GM18873 (cell line): ENCODE results near the gene TRIOBP.
"Not testable (repeated sequence)": the region's sequence is repeated elsewhere in the genome, so short reads cannot be mapped to it uniquely, and the experiment has no call there.

Source experiments
- ATAC-seq: cut with Tn5 transposase; IDR thresholded peaks from one replicate; pipeline ENCODE4 v1.9.1; 2021; ENCODE audit warnings: mild to moderate bottlenecking, moderate library complexity, moderate number of reproducible peaks; ENCODE audit not compliant: unreplicated experiment, low FRiP score

TRIOBP gene

GRCh38 chr22:37690901-37691504 is 5.8 kb upstream of the TRIOBP start:
- no peak for ATAC-seq

DNA sequence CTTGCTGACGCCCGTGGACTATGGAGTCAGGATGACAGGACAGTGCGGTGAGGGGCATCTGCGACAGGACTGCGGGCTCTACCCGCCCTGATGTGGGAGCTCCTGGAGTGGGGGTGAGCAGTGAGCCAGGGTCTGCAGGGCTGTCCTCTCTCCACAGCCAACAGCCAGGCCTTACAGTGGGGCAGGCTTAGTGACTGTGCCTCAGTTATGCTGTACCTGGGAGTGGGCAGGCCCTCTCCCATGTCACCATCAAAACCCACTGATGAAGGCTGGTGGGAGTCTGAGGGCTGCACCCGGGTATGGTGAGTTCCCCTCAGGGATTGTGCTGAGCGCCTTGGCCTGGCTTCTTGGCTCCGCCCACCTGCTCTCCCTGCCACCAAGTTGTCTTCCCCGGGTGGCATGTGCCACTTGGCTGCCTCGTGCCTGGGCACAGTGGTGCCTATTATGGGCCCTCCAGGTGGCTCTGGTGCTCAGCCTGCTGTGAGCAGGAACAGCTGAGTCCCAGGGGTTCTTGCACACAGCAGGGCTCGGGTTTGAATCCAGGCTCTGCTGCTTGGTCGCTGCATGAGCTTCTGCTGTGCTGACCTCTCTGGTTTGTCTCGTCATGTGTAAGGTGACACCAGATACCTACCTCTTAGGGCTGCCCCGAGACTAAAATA is 4.1 kb upstream of the TRIOBP start:
- ATAC-seq, result no peak

DNA sequence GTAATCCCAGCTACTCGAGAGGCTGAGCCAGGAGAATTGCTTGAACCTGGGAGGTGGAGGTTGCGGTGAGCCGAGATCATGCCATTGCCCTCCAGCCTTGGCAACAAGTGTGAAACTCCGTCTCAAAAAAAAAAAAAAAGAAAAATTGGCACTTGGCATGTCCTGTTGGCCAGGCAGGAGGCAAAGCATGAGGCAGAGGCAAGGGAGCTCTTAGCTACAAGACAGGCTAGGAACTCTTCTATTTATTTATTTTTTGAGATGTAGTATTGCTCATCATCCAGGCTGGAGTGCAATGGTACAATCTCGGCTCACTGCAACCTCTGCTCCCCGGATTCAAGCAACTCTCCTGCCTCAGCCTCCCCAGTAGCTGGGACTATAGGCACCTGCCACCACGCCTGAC is 2.7 kb upstream of the TRIOBP start:
- ATAC-seq, result not testable (repeated sequence)

DNA sequence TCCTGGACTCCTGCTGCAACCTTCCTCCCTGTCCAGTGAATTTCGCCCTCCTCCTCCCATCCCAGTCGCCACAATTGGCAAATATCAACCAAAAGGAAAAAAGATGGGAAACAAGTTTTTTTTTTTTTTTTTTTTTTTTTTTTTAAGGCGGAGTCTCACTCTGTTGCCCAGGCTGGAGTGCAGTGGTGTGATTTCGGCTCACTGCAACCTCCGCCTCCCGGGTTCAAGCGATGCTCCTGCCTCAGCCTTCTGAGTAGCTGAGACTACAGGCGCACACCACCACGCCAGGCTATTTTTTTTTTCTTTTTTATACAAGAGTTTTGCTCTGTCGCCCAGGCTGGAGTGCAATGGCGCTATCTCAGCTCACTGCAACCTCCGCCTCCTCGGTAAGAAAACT is 590 bp upstream of the TRIOBP start:
- not testable (repeated sequence) for ATAC-seq

DNA sequence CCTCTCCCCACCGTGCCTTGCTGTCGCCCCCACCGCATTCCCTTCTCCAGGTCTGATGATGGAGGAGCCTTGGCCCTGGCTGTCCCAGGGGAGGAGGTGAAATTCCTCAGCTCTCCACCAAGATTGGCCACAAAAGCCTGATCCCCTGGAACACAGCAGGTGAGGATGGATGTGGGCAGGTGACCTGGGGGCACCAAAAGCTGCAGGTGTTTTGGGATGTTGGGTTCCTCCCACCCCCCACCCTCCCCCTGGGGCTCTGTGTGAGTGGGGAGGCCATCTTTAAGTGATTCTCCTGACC is 639 bp downstream of the TRIOBP start:
- no peak for ATAC-seq

- ATAC-seq, result no peak
Measured at GRCh38 chr22:37701141-37701786, 4.4 kb downstream of the TRIOBP start.

DNA sequence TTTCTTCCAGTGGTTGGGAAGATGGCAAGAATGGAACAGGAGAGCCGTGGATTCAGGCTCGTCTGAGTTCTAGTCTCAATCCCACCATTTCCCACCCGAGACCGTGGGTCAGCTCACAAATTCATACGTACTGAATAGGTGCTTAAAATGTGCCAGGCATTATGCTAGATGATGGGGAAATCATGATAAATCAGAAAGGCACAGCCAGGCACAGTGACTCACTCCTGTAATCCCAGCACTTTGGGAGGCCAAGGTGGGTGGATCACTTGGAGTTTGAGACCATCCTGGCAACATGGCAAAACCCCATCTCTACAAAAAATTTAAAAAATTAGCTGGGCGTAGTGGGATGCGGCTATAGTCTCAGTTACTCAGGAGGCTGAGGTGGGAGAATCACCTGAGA is 7.1 kb downstream of the TRIOBP start:
- no peak for ATAC-seq

GRCh38 chr22:37704645-37705044 is 7.8 kb downstream of the TRIOBP start:
- no peak for ATAC-seq

DNA sequence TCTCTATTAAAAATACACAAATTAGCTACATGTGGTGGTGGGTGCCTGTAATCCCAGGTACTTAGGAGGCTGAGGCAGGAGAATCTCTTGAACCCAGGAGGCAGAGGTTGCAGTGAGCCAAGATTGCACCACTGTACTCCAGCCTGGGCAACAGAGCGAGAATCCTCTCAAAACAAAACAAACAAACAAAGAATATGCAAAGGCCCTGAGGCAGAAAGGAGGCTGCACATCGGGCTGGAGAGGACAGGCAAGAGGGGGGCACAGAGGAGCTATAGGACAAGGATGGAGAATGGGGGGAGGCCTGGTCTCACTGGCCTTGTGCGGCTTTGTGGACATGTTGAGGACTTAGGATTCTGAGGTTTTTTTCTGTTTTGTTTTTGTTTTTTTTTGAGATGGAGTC is 8.4 kb downstream of the TRIOBP start:
- ATAC-seq, result no peak

DNA sequence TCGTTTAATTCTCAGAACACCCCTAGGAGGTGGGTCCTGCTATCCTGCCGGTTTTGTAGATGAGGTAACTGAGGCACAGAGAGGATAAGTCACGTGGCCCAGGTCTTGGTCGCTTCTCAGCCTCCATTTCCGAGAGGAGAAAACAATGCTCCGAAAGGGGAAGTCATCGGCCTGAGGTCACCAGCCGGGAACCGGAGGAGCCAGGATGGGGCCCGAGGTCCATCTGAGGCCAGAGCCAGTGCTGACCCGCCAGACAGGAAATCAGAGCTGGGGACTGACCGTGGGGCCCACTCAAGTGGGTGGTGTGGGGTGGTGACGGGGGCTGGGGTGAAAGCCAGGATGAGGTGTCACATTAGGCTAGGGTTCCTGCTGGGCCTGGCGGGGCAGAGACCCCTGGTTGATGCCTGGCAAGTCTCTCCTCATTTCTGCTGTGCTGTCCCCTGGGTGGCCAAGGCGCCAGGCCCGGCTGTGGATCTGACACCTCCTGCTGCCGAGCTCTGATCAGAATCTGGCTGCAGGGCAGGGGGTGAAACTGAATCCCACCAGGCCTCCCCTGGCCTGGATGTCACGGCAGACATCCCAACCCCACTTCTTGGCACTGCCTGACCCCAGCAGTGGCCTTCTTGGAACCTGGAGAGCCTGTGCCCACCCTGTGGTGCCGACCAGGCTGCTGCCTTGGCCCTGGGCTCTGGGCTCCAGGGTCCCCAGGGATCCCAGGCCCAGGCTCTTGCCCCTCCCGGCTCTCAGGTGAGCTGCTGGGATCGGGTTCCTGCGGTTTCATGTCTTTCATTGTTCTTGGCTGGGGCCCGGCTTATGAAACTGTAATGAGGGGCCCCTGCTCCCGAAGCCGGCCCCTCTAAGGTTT is 12.0 kb downstream of the TRIOBP start:
- ATAC-seq, result no peak

- ATAC-seq, result no peak
Measured at GRCh38 chr22:37709445-37709765, 12.6 kb downstream of the TRIOBP start.

- ATAC-seq, result no peak
Measured at GRCh38 chr22:37710675-37711074, 13.8 kb downstream of the TRIOBP start.

DNA sequence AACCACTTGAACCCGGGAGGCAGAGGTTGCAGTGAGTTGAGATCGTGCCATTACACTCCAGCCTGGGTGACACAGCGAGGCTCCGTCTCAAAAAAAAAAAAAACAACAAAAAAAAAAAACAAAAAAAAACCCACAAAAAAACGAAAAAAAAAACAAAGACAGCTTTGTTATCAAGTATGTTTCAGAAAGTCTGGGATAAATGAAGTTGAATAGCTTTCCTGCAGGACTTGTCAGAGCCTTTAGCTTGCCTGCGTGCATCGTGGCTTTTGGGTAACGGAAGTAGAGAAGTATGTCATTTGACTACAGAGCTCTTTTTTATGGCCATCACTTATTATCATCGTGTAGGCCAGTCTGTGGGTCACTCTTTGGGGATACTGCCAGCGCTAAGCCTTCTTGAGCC is 14.6 kb downstream of the TRIOBP start:
- no peak for ATAC-seq

DNA sequence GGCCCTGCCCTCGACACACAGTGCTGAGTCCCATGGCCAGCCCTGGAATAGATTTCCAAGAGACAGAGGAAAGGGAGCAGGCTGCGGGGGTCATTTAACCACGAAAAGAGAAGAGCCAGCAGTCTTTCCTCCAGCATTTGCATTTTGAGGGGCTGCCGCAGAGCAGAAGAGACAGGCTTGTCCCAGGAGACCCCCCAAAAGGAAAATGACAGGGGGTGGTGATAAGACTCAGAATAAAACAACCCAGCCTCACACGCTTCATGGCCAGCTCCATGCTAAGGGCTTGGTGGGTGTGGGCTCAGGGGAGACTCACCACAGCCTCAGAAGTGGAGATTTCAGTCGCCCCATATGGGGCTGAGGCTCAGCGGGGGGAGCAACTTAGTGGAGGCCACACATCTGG is 16.9 kb downstream of the TRIOBP start:
- no peak for ATAC-seq

- ATAC-seq, result no peak
Measured at GRCh38 chr22:37714634-37715033, 17.8 kb downstream of the TRIOBP start.

DNA sequence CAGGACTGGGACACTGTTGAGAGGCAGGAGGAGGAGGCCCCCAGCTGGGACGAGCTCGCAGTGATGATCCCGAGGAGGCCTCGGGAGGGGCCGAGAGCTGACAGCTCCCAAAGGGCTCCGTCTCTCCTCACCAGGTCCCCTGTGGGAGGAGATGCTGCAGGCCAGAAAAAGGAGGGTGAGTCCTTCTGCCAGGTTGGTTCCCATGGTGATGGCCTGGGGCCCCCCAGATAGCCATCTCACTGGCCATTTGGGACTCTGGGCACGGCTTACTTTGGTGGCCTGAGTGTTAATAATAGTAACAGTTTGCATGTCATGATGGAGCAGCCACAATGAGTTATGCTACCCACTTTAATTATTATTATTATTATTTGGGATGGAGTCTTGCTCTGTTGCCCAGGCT is 18.9 kb downstream of the TRIOBP start:
- ATAC-seq, result no peak

- ATAC-seq, result no peak
Measured at GRCh38 chr22:37716708-37717107, 19.9 kb downstream of the TRIOBP start.

DNA sequence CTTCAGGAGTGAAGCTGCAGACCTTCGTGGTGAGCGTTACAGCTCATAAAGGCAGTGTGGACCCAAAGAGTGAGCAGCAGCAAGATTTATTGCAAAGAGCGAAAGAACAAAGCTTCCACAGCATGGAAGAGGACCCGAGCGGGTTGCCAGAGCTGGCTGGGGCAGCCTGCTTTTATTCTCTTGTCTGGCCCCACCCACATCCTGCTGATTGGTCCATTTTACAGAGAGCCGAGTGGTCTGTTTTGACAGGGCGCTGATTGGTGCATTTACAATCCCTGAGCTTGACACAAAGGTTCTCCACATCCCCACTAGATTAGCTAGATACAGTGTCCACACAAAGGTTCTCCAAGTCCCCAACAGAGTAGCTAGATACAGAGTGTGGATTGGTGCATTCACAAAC is 20.4 kb downstream of the TRIOBP start:
- ATAC-seq, result not testable (repeated sequence)

DNA sequence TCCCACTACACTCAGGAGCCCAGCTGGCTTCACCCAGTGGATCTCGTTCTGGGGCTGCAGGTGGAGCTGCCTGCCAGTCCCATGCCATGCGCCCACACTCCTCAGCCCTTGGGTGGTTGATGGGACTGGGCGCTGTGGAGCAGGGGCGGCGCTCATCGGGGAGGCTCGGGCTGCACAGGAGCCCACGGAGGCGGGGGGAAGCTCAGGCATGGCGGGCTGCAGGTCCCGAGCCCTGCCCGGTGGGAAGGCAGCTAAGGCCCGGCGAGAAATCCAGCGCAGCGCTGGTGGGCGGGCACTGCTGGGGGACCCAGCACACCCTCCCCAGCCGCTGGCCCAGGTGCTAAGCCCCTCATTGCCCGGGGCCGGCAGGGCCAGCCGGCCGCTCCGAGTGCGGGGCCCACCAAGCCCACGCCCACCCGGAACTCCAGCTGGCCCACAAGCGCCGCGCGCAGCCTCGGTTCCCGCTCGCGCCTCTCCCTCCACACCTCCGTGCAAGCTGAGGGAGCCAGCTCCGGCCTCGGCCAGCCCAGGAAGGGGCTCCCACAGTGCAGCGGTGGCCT is 21.0 kb downstream of the TRIOBP start:
- not testable (repeated sequence) for ATAC-seq

DNA sequence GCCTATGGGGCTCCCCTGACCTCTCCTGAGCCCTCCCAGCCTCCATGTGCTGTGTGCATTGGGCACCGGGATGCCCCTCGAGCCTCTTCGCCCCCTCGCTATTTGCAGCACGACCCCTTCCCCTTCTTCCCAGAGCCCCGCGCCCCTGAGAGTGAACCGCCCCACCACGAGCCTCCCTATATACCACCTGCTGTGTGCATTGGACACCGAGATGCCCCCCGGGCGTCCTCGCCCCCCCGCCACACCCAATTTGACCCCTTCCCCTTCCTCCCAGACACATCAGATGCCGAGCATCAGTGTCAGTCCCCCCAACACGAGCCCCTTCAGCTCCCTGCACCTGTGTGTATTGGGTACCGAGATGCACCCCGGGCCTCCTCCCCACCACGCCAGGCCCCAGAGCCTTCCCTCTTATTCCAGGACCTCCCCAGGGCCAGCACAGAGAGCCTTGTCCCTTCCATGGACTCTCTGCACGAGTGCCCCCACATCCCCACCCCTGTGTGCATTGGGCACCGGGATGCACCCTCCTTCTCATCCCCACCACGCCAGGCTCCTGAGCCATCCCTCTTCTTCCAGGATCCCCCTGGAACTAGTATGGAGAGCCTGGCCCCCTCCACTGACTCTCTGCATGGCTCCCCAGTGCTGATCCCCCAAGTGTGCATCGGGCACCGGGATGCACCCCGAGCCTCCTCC is 28.8 kb downstream of the TRIOBP start:
- no peak for ATAC-seq
